HG03060 (cell line): ENCODE measurements around the gene TNS1.
"Not testable (repeated sequence)": the region's sequence is repeated elsewhere in the genome, so short reads cannot be mapped to it uniquely, and the experiment has no call there.

Source experiments
- ATAC-seq: cut with Tn5 transposase; IDR thresholded peaks from one replicate; pipeline ENCODE4 v1.9.1; 2021; ENCODE audit warnings: low read depth, moderate number of reproducible peaks; ENCODE audit not compliant: unreplicated experiment

The TNS1 gene

GRCh38 chr2:218002845-218003180 lies at the start of gene TNS1:
Gene TNS1, minus strand, starts transcription at chr2:218002995. Its CDS starts 123 bp downstream, at chr2:218002872.
- no peak for ATAC-seq

GRCh38 chr2:218051903-218052302 lies 49.1 kb upstream of the TNS1 start:
- ATAC-seq, result no peak

- no peak for ATAC-seq
Observed at GRCh38 chr2:218047536-218048225, 44.9 kb upstream of the TNS1 start.

- ATAC-seq, result no peak
Observed at GRCh38 chr2:218046238-218046637, 43.4 kb upstream of the TNS1 start.

- not testable (repeated sequence) for ATAC-seq
Observed at GRCh38 chr2:218044599-218044998, 41.8 kb upstream of the TNS1 start.

- ATAC-seq, result no peak
Observed at GRCh38 chr2:218043701-218044109, 40.9 kb upstream of the TNS1 start.

- no peak for ATAC-seq
Observed at GRCh38 chr2:218043100-218043499, 40.3 kb upstream of the TNS1 start.

- no peak for ATAC-seq
Observed at GRCh38 chr2:218041302-218042168, 38.7 kb upstream of the TNS1 start.

- no peak for ATAC-seq
Observed at GRCh38 chr2:218040883-218041282, 38.1 kb upstream of the TNS1 start.

GRCh38 chr2:218039171-218039570 lies 36.4 kb upstream of the TNS1 start:
- no peak for ATAC-seq

- ATAC-seq, result no peak
Observed at GRCh38 chr2:218036371-218036770, 33.6 kb upstream of the TNS1 start.

- no peak for ATAC-seq
Observed at GRCh38 chr2:218035463-218036100, 32.8 kb upstream of the TNS1 start.

- ATAC-seq, result peak; percentile 57
Observed at GRCh38 chr2:218034497-218035213, 31.9 kb upstream of the TNS1 start.

GRCh38 chr2:218033590-218034496 lies 31.0 kb upstream of the TNS1 start:
- no peak for ATAC-seq

GRCh38 chr2:218033208-218033589 lies 30.4 kb upstream of the TNS1 start:
- ATAC-seq, result no peak

- no peak for ATAC-seq
Observed at GRCh38 chr2:218032336-218033171, 29.8 kb upstream of the TNS1 start.

- ATAC-seq, result no peak
Observed at GRCh38 chr2:218031771-218032257, 29.0 kb upstream of the TNS1 start.

GRCh38 chr2:218031261-218031660 lies 28.5 kb upstream of the TNS1 start:
- ATAC-seq, result no peak
